Measurements from ENCODE around the gene COL4A3. TPM values are rescaled to one million over a fixed set of nuclear protein-coding genes. Genes with fewer than 3 reads are reported as not detected.

Gene COL4A3
- total and polyA plus RNA-seq, 2 donors (not counting 3 experiments of a cell fraction or from before 2014, with no cell fraction given) = not detected

GRCh38 chr2:227285741-227286236 is 121.4 kb downstream of the COL4A3 start:
- Histone ChIP-seq H3K27ac (ENCODE audit: insufficient read depth, low read depth, low read length) (no peak overlapping the region), H3K4me2 (ENCODE audit: insufficient read depth, low read length) (no peak overlapping the region), H3K9ac (replicated peaks; ENCODE audit: extremely low read depth, insufficient read depth, low read length) (no peak overlapping the region), H3K9me3 (replicated peaks; ENCODE audit: control insufficient read depth, insufficient read depth, low read length) (no peaks in the 10 kb centered on the region), H4K20me1 (replicated peaks; ENCODE audit: control insufficient read depth, extremely low read depth, insufficient read depth, low read length) (no peaks in the 10 kb centered on the region), H3K9me1 (replicated peaks; ENCODE audit: control insufficient read depth, extremely low read depth, insufficient read depth, low read length) (no peaks in the 10 kb centered on the region), H3K4me1 (ENCODE audit: control insufficient read depth, extremely low read depth, insufficient read depth, low read length) (no peaks in the 10 kb centered on the region), H3K36me3 (ENCODE audit: control insufficient read depth in 2 of 2, extremely low read depth in 1 of 2, insufficient read depth in 2 of 2, low read length in 2 of 2) (no peaks in the 10 kb centered on the region), H3K79me2 (ENCODE audit: control insufficient read depth, insufficient read depth, low read length) (no peaks in the 10 kb centered on the region), H2AFZ (ENCODE audit: low read depth, low read length) (no peak overlapping the region), H3K4me3 (replicated peaks in 1 of 3; ENCODE audit: insufficient read depth in 1 of 3, low read depth in 1 of 3, low read length in 3 of 3) (no peak overlapping the region), H3K27me3 (ENCODE audit: control insufficient read depth in 2 of 2, insufficient read depth in 2 of 2, low read length in 2 of 2) (no peaks in the 10 kb centered on the region)
- ChIA-PET CTCF (interaction anchor here (1.0 kb wide), 1 partner anchor 47 kb away, joined by 3 read pairs; no protein-coding TSS in a partner anchor), POLR2A (no interaction called here)
- BruUV-seq (replicated peaks) = no TSS peak
- dilution Hi-C loops (cut with MboI; ENCODE audit: extremely low pct_ligation_motif_present, low sequenced_read_pairs) (no loop called here), intact Hi-C loops (cut with micrococcal nuclease) (no loop called here)
- FAIRE-seq (no peak), DNase-seq (ENCODE audit: low read depth, low spot score) (no peak)
- TF ChIP-seq POLR2AphosphoS5 (IDR thresholded peaks at IDR 0.05; ENCODE audit: insufficient read depth, low read depth, low read length) (no peak), MYC (IDR thresholded peaks at IDR 0.05; ENCODE audit: low read depth, low read length) (no peak), CTCF (IDR thresholded peaks at IDR 0.05; ENCODE audit: extremely low read depth in 1 of 2, insufficient read depth in 1 of 2, low read depth in 1 of 2, low read length in 2 of 2) (no peak), JUN (IDR thresholded peaks at IDR 0.05; ENCODE audit: borderline replicate concordance, insufficient read depth, insufficient read length, low read depth) (no peak), MAX (IDR thresholded peaks at IDR 0.05; ENCODE audit: insufficient read depth, insufficient read length) (no peak), GATA2 (IDR thresholded peaks at IDR 0.05; ENCODE audit: insufficient read depth, insufficient read length, low read depth, low read length) (no peak), FOS (IDR thresholded peaks at IDR 0.05; ENCODE audit: borderline replicate concordance, insufficient read depth, low read length) (no peak), EZH2 (IDR thresholded peaks at IDR 0.05; ENCODE audit: borderline replicate concordance, low read depth, low read length, severe bottlenecking) (no peak), POLR2A (IDR thresholded peaks at IDR 0.05; ENCODE audit: low read depth, low read length) (no peak)
